IPS-18a (cell line): Measurements from ENCODE around the gene SUN3.

Experiments
- H3K27ac ChIP-seq: one replicate; pipeline ENCODE4 v1.5.1; 2013; ENCODE audit warnings: low read length
- H3K27me3 ChIP-seq: one replicate; pipeline ENCODE4 v1.6.1; 2013; ENCODE audit warnings: mild to moderate bottlenecking, low read length; ENCODE audit not compliant: control insufficient read depth, insufficient read depth
- H3K36me3 ChIP-seq: one replicate; pipeline ENCODE4 v1.6.1; 2013; ENCODE audit warnings: low read depth, low read length; ENCODE audit not compliant: control insufficient read depth
- H3K4me1 ChIP-seq: one replicate; pipeline ENCODE4 v1.6.1; 2013; ENCODE audit warnings: low read depth, low read length; ENCODE audit not compliant: control insufficient read depth
- H3K4me3 ChIP-seq: one replicate; pipeline ENCODE4 v1.5.1; 2013; ENCODE audit warnings: low read length
- H3K9ac ChIP-seq: one replicate; pipeline ENCODE4 v1.6.1; 2013; ENCODE audit warnings: mild to moderate bottlenecking, low read length, moderate library complexity
- H3K9me3 ChIP-seq: one replicate; pipeline ENCODE4 v1.6.1; 2013; ENCODE audit warnings: low read depth, low read length; ENCODE audit not compliant: control insufficient read depth

The SUN3 gene

GRCh38 chr7:47942132-47942531, 86.8 kb downstream of the SUN3 start:
- Histone ChIP-seq H3K4me3 (no peak overlapping the region), H3K36me3 (no peaks in the 10 kb centered on the region), H3K4me1 (peaks cover 15% of the 10 kb centered on the region), H3K9me3 (no peaks in the 10 kb centered on the region), H3K9ac (no peak overlapping the region), H3K27me3 (no peaks in the 10 kb centered on the region), H3K27ac (no peak overlapping the region)

GRCh38 chr7:47941136-47941844, 87.6 kb downstream of the SUN3 start:
- Histone ChIP-seq H3K27me3 (no peaks in the 10 kb centered on the region), H3K4me1 (peaks cover 18% of the 10 kb centered on the region), H3K4me3 (no peak overlapping the region), H3K9ac (no peak overlapping the region), H3K36me3 (no peaks in the 10 kb centered on the region), H3K27ac (no peak overlapping the region), H3K9me3 (no peaks in the 10 kb centered on the region)

DNA sequence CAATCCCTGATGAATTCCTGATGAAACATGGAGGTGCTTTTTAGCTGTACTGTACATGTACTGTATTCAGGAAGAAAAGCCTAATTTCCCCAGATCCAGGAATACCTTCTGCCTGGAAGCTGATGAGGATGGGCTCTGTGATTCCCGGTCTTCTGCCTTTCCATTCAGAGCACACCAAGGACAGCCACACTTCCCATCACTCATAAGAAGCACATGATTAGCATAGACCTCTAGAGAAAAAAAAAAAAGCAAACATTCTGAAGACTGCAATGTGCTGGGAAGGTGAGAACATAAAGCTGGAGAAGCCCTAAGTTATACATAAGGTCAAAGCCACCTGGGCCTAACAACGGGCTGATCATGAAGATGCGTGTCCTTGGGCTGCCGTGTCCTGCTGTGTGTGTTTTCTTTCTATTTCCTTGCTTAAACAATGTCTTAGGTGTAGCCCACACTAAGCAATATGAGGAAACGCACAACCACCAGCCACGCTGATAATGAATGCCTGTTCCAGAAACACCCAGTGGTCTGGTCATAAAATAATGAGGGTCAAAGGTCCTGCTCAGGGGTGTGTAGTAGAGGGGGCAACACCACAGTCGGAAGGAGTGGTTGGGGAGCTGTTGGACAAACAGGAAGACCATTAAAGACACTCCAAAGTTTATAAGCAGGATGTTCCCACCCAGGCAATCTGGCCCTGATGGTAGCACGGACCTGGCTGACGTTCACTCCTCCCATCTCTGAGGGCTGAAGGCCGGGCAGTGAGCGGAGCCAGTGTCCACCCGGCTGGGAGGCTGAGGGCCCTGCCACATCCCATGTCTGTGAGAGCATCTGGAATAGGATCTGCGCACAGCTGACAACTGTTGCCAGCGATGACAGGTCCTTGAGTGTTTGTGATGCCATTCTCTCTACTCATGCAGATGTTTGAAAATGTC, 88.6 kb downstream of the SUN3 start:
- Histone ChIP-seq H3K9ac (no peak overlapping the region), H3K27me3 (no peaks in the 10 kb centered on the region), H3K4me1 (peaks cover 18% of the 10 kb centered on the region), H3K36me3 (no peaks in the 10 kb centered on the region), H3K9me3 (no peaks in the 10 kb centered on the region), H3K27ac (no peak overlapping the region), H3K4me3 (no peak overlapping the region)

DNA sequence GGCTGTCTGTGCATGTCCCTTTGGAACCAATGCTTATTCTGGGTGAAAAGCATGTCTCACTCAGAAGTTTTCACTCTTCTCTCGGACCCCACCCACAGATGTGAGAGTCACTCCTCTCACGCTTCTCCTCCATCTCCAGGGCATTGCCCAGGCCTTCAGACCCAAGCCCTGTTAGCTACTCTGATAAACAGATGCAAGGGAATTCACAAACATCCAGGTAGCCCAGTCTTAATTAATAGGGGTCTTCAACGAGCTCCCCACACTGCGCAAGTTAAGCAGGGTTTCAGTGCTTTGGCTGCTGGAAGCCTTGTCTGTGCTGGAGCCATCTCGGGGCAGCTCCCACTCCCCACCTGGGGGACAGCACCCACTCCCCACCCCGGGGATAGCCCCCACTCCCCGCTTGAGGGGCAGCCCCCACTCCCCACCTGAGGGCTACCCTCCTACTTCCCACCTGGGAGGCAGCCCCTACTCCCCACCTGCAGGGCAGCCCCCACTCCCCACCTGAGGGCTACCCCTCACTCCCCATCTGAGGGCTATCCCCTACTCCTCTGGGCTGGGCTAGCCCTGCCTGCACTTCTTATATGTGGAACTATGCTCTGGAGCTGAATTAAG, 89.4 kb downstream of the SUN3 start:
- no peak overlapping the region for H3K4me3 ChIP-seq
- H3K27me3 ChIP-seq, result no peaks in the 10 kb centered on the region
- no peaks in the 10 kb centered on the region for H3K36me3 ChIP-seq
- H3K4me1 ChIP-seq, result peaks cover 18% of the 10 kb centered on the region
- H3K9me3 ChIP-seq, result no peaks in the 10 kb centered on the region
- H3K27ac ChIP-seq, result no peak overlapping the region
- no peak overlapping the region for H3K9ac ChIP-seq

GRCh38 chr7:47938574-47939165, 90.2 kb downstream of the SUN3 start:
- no peak overlapping the region for H3K27ac ChIP-seq
- H3K9ac ChIP-seq, result no peak overlapping the region
- H3K9me3 ChIP-seq, result no peaks in the 10 kb centered on the region
- no peaks in the 10 kb centered on the region for H3K27me3 ChIP-seq
- H3K36me3 ChIP-seq, result no peaks in the 10 kb centered on the region
- no peak overlapping the region for H3K4me3 ChIP-seq
- peaks cover 18% of the 10 kb centered on the region for H3K4me1 ChIP-seq

- no peak overlapping the region for H3K9ac ChIP-seq
- H3K4me1 ChIP-seq, result peaks cover 18% of the 10 kb centered on the region
- H3K9me3 ChIP-seq, result no peaks in the 10 kb centered on the region
- H3K4me3 ChIP-seq, result no peak overlapping the region
- H3K27me3 ChIP-seq, result no peaks in the 10 kb centered on the region
- no peak overlapping the region for H3K27ac ChIP-seq
- H3K36me3 ChIP-seq, result no peaks in the 10 kb centered on the region
These were observed 91.0 kb downstream of the SUN3 start for GRCh38 chr7:47937711-47938573.
